HG02981 (cell line): ENCODE data around the gene ACTRT2.

Source experiments
- ATAC-seq: cut with Tn5 transposase; IDR thresholded peaks from one replicate; pipeline ENCODE4 v1.9.1; 2021; ENCODE audit warnings: mild to moderate bottlenecking, moderate library complexity; ENCODE audit not compliant: unreplicated experiment

The ACTRT2 gene

DNA sequence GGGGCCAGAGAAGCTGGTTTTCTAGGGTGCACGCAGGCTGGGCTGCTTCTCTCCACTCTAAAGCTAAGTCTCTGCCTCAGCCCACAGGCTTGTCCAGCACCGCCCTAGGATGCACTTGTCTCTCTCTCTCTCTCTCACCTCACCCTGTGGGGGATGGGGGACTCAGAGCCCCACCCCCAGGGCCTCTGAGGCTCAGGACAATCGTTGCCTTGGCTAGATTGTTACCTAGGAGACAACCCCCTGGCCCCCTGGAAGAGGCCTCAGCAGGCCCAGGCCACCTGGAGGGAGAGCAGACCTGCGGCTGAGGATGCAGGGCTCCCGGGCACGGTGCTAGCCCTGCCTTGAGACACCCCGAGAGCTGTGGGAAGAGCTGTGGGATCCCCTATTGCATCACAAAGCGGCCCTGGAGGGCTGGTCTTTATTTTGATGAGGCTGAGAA lies at the start of gene ACTRT2:
Gene ACTRT2 (plus strand): TSS at position 235 of the 439 bp plus-strand sequence. CDS start 220 bp downstream, outside the sequence.
- ATAC-seq = no peak

- ATAC-seq = no peak
Measured at GRCh38 chr1:2971609-2972008, 49.7 kb upstream of the ACTRT2 start.

- no peak for ATAC-seq
Measured at GRCh38 chr1:2972011-2972878, 49.0 kb upstream of the ACTRT2 start.

DNA sequence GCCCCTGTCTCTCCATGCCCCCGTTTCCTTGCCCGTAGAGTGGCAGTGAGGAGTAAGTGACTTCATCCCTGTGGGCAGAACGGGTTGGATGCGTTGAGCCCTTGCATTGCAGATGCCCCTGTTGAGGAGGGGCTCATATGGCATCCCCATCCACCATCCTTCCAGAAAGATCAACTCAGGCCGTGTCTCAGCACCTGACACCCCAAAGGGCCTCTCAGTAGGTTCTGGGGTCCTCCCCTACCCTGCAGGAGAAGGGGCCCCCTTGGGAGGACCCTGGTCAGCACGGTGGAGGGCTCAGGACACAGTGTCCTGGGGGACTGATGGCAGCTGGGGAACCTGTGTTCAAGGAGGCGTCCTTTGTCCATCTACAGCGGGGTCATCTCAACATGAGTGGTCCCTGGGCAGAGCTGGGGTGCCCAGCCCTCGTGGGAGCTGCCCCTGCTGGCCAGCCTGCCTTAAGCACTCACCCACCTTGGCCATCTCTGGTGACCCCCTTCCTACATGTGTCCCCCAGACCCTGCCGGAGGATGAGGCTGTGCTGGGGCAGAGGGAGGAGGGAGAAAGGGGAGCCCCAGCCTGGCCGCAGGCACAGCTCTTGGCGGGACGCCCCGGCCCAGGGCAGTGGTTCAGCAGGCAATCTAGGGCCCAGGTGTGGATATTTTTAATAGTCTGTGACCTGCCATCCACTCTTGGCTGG lies 48.2 kb upstream of the ACTRT2 start:
- no peak for ATAC-seq

DNA sequence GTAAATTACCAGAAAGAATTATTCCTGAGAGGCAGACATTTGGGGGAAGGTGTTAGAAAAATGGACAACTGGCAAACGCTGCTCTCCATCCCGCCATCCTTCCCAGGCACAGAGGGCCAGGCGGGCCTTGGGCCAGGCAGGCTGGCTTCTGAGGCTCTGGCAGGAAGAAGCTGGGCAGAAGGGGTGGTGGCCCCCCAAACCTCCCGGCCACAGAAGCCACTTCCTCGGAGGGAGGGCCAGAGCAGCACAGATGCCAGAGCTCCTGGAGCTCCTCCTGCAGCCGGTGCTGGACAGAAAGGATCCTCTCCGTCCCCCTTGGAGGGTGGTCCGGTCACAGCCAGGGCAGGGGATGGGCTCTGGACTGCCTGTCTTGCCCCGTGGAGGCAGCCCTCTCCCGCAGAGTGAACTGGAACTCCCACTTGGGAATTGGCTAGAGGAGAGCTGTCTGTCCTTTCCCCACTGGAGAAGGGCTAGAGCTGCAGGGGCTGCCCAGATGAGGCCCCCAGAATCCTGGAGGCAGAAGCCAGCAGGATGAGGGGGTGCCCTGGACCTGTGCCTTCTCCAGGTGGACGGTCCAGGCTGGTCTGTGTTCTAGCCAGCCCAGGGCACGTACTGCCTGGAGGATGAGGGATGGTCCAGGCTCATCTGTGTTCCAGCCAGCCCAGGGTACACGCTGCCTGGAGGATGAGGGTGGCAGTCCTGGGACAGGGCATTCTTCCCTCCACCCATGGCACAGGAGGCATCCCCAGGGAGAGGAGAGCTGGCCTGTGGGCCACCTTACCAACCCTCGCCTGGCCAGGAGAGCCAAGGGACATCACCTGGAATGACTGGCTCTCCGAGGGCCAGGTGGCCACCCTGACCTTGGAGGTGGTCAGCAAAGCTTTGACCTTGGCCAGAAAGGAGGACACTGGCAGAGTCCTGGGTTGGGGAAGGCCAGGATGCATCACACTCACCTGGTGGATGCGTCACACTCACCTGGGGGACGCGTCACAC lies 47.4 kb upstream of the ACTRT2 start:
- no peak for ATAC-seq

DNA sequence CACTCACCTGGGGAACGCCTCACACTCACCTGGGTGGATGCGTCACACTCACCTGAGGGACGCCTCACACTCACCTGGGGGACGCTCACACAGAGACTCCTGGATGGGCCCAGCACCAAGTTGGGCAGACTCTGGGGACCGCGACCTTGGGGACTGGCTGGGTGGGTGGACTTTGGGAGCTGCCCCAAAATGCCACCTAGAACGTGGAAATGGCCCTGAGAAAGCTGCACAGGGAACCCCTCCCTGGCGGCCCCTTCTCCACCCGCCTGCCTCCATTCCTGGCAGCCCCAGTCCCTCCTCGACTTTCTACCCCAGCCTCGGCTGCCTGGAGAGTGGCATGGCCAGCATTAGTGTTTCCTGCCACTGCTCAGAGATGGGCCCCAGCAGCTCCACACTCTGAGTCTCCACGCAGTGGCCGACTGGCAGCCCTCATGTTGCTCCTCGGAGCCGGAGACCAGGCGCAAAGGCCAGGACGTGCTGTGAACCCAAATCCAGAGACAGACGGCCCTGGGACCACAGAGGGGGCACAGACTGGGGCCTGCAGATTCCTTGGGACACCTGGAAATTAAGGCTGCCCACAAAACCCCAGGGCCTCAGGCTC lies 46.5 kb upstream of the ACTRT2 start:
- ATAC-seq = no peak

DNA sequence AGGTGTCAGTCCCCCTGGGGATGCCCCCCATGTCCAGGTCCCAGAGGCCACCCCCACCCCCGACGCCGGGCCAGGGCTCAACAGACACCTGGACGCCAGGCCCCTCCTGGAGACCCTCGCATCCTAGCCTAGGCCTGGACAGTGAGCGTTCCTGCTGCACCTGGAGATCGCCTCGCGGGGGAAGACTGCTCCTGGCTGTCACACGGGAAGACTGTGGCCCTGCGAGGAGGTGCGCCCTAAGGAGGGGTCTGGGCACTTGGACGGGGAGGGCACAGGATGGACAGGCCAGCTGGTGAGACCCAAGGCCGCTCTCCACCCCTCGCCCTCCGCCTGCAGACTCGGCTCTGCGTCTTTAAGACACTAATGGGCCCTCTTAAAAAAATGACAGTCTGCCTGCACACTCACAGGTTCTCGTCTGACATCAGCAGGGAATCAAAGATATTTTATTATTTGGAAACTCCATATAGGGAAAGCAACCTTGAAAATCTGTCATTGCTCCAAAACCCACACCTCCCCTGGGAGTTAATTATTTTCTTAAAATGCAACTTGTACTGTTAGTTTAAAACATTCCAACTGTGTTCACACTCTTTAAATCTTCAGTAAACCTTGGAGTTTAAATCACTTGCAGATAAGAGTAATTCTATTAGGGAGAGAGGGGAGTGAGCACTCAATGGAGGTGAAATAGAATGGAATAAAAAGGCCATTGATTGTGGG lies 45.6 kb upstream of the ACTRT2 start:
- no peak for ATAC-seq

DNA sequence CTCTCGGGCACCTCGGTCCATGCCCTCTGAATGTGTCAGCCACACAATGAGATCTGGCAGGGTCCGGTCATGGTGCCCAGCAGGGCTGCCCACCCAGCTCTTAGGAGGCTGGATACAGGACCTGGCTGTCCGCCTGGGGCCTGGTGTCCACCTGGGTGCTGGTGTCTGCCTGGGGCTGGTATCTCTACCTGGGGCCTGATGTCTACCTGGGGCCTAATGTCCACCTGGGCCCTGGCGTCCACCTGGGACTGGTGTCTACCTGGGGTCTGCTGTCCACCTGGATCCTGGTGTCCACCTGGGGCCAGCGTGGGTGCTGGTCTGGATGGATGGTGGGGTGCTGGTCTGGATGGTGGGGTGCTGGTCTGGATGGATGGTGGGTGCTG lies 45.1 kb upstream of the ACTRT2 start:
- no peak for ATAC-seq

DNA sequence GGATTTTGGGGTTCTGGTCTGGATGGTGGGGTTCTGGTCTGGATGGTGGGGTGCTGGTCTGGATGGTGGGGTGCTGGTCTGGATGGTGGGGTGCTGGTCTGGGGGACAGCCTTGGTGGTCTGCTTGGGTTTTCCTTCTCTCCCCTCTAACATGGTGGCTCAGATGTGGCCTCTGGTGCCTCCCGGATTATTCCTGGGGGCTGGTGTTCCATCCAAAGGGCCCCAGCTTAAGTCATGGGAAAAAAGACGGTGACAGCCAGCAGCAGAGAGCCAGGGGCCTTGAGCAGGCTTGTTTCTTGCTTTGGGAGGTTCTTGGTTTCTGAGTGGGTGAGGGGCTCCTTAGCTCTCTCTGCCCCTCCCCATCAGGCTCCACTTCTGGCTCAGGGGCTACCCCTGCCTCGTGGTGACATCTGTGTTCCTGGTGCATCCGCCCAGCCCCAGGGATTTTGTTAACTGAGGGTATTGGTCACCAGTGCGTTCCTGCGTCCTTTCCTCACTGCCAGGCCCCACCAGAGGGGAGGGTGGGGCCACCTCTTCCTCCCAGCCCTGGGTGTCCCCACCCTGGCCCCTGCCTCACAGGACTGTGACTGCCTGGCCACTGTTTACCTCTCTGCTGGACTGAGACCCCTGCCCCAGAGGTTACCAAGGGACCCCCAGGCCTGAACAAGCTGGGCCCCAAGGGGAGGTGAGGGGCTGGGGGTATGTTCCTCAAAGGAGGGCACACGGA lies 43.2 kb upstream of the ACTRT2 start:
- ATAC-seq = no peak

GRCh38 chr1:2978691-2979190 lies 42.5 kb upstream of the ACTRT2 start:
- ATAC-seq = no peak

DNA sequence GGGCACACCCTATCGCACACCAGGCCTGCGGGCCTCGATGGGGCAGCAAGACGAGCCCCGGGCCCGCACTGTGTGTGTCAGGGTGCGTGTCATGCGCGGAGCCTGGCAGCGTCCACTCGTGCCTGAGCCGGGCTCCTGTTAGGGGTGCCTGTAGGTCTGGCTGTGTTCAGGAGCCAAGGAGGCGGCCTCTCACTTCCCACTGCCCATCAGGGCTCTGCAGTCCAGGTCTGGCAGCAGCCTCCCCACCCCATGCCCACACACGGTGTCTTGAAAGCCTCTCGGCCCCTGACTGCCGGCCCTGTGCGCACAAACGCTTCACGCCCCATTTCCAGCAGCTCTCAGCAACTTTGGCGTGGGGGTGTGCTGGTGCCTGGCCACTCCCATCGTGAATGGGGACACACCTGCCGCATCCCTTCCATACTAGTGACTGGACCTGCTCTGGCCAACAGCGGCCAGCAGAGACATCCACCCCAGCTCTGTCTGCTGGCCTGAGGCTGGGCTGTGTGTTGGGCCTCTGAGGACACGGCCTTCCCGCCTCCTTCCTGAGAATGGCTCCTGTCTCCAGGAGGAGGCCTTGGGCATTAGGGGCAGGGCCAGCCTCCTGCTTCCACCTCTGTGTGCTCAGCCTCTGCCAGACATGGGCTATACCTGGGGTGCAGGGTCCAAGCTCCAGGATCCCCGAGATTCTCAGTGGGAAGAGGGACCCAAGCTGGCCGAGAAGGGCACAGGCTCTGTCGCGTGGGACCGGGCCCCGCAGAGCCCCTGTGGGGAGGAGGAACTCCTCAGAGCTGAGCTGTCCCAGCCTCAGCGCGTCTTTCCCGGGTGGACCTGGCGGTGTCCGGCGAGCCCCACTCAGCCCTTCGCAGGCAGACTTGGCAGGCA lies 41.8 kb upstream of the ACTRT2 start:
- no peak for ATAC-seq

DNA sequence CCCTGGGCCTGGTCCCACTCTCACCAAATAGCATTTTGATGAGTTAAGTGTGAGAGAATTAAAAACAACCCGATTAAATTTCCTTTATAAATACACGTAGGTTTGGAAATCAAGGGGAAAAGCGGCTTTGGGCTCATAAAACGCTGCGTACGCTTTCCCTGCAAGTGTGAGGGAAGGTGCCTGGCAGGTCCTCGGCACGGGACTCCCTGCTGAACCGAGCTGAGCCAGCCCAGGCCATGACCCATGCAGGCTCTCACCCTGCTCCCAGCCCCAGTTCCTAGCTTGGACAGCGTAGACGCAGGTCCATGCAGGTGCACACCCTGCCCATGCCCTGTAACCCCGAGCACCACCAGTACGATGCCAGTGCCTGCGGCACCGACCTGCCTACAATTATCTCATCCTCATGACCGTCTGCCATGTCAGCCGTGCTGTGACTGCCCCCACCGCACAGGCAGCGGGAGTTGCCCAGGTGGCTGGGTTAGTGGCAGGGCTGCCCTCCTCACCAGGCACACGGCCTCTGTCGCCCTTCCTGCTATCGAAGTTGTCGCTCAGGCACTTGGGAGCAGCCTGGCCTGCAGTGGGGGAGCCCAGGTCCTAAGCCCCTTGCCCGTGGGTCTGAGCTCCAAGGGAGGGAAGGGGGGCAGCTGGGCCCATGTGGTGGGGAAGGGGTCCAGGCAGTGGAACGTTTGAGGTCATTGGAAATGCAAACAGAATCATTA lies 41.0 kb upstream of the ACTRT2 start:
- ATAC-seq = no peak

DNA sequence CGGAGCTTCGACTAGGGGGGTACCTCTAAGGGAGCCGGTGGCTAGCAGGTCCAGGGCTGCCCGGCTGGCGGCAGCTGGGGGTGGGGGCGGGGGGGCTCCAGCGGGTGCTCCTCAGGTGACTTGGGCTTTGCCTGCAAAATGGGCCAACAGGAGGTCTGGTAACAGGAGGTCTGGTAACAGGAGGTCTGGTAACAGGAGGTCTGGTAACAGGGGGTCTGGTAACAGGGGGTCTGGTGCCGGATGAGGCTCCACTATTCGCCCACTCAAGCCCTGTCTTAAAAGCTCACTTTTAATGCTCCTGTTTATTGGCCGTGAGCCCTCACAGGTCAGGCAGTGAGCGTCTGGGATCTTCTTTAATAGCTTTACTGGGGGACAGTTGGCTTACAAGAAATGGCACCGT lies 40.4 kb upstream of the ACTRT2 start:
- no peak for ATAC-seq

GRCh38 chr1:2981388-2981787 lies 39.9 kb upstream of the ACTRT2 start:
- ATAC-seq = no peak

DNA sequence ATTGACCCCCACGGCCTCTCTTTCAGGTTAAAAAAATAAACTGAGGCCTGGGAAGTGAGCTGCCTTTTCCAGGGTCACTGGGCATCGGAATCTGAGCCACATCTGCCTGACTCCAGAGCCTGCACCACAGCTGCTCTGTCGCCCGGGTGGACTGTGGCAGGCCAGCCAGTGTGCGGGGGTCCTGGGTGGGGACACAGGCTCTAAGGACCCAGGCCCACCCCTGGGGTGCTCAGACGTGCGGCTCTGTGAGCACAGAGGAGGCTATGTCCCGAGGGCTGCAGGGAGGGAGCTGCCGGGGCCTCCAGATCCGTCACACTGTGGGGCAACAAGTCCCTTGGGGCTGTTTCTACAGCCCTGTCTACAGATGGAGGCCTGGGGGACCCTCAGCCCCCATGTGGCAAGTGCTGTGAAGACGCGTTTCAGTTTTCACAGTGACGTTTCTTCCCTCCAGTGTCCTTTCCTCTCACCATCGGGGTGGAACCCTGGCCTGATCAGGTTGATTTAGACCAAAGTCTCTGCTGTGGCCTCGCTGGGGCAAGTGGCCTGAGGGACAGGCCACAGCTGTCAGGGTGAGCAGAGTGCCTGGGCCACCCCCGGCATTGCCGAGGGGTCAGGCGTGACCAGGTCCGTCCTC lies 39.2 kb upstream of the ACTRT2 start:
- no peak for ATAC-seq

DNA sequence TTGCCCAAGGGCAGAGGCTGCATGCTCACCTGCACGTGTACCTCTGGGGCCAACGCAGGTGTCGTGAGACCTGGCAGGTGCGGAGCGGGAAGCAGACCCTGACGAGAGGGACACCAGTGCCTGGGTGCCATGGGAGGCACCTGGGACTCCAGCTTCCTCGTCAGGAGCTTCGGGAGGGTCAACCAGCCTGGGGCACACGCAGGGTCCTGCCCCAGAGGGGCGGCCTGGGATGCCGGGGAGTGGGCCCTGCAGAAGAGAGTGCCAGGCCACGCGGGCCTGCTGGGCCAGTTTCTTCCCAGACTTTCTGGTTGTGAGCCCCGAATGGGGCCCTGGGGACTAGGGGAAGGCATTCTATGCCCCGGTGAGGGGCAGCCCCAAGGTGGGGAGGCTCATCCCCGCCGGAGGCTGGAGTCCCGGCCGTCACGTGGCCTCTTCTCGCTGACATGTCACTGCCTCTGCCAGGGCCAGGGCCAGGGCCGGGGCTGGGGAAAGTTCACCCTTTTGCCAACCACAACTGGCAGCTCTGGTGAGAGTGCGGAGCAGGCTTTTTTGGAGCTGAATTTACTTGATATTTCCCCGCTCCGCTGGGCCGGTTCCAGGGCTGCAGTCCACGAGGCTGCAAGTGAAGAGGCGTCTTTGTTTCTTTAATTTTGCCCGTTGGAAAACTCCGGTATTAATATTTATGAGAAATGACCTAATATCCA lies 38.5 kb upstream of the ACTRT2 start:
- ATAC-seq = no peak
